Measurements from ENCODE around the gene S100A2.

GRCh38 chr1:153545067-153546055, 20.3 kb downstream of the S100A2 start, which contains the start of gene S100A4:
- TF ChIP-seq GATA2 (IDR thresholded peaks at IDR 0.05; ENCODE audit: low read depth, low read length) (peak; percentile 62), GATA3 (IDR thresholded peaks at IDR 0.05; ENCODE audit: low read depth, low read length) (no peak)
